Measurements from ENCODE around the gene TTC9B.

GRCh38 chr19:40190891-40191835 lies 27.0 kb downstream of the TTC9B start, which contains the start of gene MAP3K10:
- no peak for TF ChIP-seq POLR2A (IDR thresholded peaks at IDR 0.05; ENCODE audit: low read length)
- TF ChIP-seq GATA1 (IDR thresholded peaks at IDR 0.05; ENCODE audit: low read depth, low read length), result no peak

All from erythroblast (primary cell).